Endometrial microvascular endothelial cells (primary cell): ENCODE results near the gene HYI. TPM values are rescaled to one million over a fixed set of nuclear protein-coding genes. Genes with fewer than 3 reads are reported as not detected.
"Not testable (repeated sequence)": the region's sequence is repeated elsewhere in the genome, so short reads cannot be mapped to it uniquely, and the experiment has no call there.

ENCODE experiments used
- in situ Hi-C: cut with HindIII; loops from 2 replicates; pipeline ENCODE4 v1.10.0; 2017; ENCODE audit warnings: low sequenced_read_pairs, low pct_unique_long_range_greater_than_20kb; ENCODE audit errors: inconsistent ontology term
- total RNA-seq: library from RNA; depleted of rRNA; stranded (reverse); fragments of >200 nt; gene quantifications from one replicate; pipeline ENCODE4 v1.2.3, GENCODE V29; 2015; ENCODE audit errors: inconsistent ontology term

The HYI gene
- total RNA-seq, 1 donor from 2014 or later = 159 TPM

- in situ Hi-C loops = no loop called here
Measured at GRCh38 chr1:43415901-43416300, 37.8 kb downstream of the HYI start.

DNA sequence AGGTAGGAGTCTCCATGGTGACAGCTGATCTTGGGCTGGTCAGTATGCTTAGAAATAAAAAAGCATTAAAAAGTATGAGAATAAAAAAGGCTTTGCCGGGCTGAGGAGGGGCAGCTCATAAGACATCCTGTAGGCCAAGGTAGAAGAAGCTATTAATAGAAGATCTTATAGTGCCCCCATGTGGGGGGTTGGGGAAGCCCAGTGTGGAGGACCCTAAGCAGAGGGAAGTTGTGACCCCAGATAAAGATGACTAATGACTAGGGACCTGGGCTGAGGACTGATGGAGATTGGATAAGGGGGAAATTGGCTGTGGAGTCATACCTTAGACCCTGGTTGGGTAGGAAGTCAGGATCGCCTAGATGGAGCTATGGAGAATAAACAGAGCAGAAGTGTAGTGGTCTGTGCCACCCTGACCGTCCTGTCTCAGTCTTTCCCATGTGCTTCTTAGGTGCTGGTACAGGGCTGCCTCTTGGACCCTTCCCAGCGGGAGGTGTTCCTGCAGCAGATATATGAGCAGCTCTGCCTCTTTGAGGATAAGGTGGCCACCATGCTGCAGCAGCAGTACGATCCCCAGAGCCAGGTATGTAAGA is 39.0 kb downstream of the HYI start:
- in situ Hi-C loops = no loop called here

- in situ Hi-C loops = not testable (repeated sequence)
Measured at GRCh38 chr1:43413426-43413825, 40.3 kb downstream of the HYI start.

GRCh38 chr1:43410571-43410970 is 43.2 kb downstream of the HYI start:
- in situ Hi-C loops = no loop called here

GRCh38 chr1:43405876-43406234 is 47.9 kb downstream of the HYI start:
- in situ Hi-C loops = no loop called here

DNA sequence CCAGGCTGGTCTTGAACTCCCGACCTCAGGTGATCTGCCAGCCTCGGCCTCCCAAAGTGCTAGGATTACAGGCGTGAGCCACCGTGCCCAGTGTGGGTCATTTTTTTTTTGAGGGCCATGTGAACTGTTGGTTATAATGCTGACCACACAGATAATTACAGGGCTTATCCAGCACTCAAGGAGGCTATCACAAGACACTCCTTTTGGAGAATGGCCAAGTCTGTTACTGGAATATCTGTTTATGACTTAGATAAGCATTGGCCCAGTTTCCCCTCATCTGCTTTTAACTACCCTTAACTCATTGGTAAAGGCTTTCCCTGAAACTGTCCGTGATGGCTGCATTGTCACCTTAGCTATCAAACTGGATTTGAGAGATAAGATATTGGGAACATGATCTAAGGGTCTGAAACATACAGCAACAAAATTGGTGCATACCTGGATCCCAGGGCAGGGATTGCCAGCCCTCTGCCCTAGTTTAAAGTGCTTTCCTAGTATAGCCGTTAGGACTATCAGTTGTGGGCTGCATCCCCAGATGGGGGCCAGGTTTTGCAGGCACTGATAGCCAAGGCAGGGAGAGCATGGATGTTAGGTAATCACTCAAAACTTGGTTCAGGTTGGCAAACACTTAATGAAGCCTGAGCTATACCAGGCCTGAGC is 48.4 kb downstream of the HYI start:
- in situ Hi-C loops = no loop called here

- in situ Hi-C loops = no loop called here
Measured at GRCh38 chr1:43404353-43404752, 49.4 kb downstream of the HYI start.

- in situ Hi-C loops = no loop called here
Measured at GRCh38 chr1:43402089-43402865, 51.5 kb downstream of the HYI start.

Other genes with a start within 250 kb of the HYI start
- gene TMEM125, start 183.9 kb downstream of the HYI start, total RNA-seq = not detected
- not detected for gene C1orf210, start 168.3 kb downstream of the HYI start, total RNA-seq
- gene TIE1, start 152.9 kb downstream of the HYI start, total RNA-seq = 302 TPM
- not detected for gene MPL, start 116.1 kb downstream of the HYI start, total RNA-seq
- gene CDC20, start 95.0 kb downstream of the HYI start, total RNA-seq = 251 TPM
- gene ELOVL1, start 85.9 kb downstream of the HYI start, total RNA-seq = 115 TPM
- 51.3 TPM for gene MED8, start 64.1 kb downstream of the HYI start, total RNA-seq
- gene SZT2, start 64.0 kb downstream of the HYI start, total RNA-seq = 10.9 TPM
- gene PTPRF, start 77.0 kb upstream of the HYI start, total RNA-seq = 75.3 TPM
- 26.4 TPM for gene KDM4A, start 196.2 kb upstream of the HYI start, total RNA-seq